Hindlimb muscle (tissue), 1 donor: ENCODE measurements around the gene UBQLN4. TPM values are rescaled to one million over a fixed set of nuclear protein-coding genes. Genes with fewer than 3 reads are reported as not detected.

ENCODE experiments used
- DNase-seq: peaks from one replicate; pipeline ENCODE4 v3.0.0-alpha.2; 2013
- polyA plus RNA-seq: library from polyadenylated mRNA; unstranded; fragments of 120-200 nt; gene quantifications from one replicate; pipeline ENCODE4 v1.2.1, GENCODE V29; 2013; ENCODE audit not compliant: insufficient read length

Gene UBQLN4
- polyA plus RNA-seq = 49.4 TPM

DNA sequence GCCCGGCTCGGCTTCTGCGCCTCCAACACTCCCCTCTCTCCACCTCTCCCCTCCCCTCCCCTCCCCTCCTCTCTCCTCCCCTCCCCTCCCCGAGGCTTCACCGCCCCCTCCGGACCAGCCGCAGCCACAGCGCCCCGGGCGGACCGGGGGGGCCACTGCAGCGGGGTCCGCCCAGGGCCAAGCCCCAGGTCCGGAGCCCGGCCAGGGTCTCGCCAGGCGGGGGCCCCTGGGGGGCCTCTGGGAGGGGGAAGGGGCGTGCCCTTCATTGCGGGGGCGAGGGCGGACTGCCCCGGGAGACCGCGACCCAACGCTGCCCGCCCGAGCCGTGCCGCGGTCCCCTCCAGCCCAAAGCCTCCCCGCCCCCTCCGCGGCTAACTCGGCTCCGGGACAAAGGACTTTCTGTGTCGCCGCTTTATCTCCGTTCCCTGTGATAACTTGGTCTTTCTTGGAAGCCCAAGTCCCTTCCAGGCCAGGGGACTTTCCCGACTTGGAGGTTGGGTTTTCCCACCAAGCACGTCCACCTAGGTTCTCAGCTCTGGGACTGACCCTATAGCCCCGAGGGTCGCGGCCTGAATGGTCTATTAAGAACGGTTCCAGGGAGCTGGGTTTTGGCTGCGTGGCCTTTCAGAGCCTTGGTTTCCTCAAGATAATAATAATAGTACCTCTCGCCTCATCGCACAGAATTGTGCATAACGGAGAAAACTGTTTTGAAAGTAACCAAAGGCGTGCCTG lies at the start of gene UBQLN4:
Gene UBQLN4, minus strand, starts transcription at position 31 of the 732 bp plus-strand sequence. CDS start 97 bp downstream, outside the sequence.
- peak; percentile 90 for DNase-seq

DNA sequence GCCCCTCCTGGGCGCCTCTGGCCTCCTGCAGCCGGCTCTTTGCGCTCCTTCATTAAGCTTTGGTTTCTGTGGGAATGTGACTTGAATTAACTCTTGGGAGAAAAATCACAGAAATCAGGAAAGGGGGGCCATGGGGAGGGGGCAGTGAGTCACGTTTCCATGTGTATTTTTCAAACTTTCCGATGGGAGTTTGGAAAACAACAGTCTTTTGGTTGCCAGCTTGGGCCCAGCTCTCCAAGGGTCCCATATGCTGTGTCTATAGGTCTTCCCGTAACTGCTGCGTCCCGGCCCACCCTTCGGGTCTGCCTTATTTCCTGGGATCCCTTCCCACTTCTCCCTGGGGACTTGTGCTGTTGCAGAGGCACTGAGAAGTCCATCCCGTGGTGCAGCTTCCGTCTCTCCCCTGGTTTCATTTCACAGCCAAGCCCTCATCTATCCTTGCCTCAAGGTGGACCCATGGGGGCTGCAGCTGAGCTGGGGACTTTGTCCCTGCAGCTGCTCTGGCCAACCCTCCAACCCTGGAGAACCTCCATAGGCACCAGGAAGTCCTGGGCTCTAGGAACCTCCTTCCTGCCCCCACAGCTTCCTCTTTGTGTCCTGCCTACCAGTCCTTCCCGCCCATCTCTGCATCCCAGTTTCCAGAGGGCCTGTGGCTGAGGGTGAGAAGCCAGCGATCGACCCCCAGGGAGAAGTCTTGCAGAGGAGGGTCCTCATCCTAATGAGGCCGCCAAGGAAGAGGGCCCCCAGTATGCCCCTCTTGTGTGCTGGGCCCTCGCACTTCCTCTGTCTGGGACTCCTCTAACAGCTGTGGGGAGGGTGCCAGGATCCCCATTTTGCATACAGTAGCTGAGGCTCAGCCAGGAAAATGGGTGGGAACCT lies 49.3 kb upstream of the UBQLN4 start:
- DNase-seq = peak; percentile 57

DNA sequence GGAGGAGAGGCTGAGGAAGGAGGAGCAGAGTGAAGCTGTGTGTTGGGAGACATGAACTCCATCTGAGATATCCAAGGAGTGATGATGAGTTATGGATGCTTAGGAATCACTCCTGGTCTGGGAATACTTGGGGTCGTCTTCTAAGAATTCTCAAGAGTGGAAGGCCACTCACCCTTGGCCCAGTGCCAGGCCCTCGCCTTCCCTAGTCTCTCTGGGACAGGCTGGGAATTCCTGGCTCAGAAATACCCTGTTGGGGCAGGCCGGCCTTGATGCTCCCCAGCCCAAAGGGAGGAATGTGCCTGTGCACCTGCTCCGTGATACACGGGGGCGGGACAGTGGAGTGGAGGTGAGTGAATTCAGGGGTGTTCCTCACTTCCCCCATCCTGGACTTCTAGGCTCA lies 48.3 kb upstream of the UBQLN4 start:
- no peak for DNase-seq

DNA sequence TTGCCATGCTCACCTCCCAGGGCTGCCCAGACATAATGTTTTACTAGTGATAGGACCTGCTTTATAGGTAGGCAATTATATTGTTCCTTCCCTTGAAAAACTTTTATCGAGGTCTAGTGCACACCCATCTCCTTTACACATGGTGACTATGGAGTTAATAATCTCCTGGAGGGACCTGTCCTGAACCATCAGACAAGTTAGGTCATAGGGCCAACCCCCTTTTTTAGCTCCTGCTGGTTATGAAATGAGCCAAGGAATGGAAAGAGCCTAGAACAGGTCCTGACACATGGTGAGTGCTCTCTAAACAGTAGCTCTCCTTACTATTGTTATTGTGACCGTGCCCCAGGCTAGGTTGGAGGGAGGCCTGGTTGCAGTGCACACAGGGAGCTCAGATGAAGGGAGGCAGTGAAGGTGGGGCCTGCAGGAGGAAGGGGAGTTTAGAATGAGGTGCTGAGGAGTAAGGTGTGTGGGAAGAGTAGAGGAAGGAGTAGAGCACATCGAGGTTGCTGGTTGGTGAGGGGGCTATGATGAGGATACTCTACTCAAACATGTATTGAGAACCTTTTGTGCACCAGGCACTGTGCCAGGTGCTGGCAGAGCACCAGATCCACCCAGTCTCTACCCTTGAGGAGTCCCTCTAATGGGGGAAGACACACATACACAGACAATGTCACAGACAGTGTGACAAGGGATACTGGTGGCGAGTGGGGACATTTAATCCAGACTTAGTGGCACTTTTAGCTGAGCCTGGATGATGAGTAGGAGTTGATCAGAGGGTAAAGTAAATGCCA lies 46.8 kb upstream of the UBQLN4 start:
- DNase-seq = no peak

DNA sequence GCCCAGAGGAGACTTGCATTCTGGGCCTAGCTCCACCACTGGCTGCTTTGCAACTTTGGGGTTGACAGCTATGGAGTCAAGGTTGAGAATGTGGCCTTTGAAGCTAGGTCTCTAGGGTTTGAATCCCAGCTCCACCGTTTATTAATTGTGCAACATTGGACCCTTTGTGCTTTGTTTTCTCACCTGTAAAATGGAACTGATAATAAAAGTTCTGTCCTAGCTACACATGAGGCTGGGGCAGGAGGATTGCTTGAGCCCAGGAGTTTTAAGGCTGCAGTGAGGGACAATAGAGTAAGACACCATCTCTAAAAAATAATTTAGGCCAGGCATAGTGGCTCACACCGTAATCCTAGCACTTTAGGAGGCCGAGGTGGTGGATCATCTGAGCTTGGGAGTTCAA lies 45.7 kb upstream of the UBQLN4 start:
- no peak for DNase-seq

DNA sequence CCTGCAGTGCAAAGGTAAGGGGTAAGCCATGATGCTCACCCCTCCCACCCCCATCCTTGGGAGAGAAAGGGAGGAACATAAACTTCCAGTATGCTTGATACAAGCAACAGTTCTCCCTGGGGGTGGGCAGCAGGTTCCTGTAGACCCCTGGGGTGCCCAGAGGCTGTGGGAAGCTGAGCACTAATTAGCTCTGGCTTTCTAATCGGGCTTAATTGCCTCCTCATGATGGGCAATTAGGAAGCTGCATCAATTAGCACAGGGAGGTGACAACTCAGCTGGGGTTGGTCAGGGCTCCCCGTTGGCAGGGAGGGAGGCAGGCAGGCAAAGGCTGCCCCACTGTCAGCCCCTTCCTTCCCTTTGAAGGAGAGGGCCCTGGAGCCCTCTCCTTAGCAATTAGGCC lies 45.2 kb upstream of the UBQLN4 start:
- no peak for DNase-seq

DNA sequence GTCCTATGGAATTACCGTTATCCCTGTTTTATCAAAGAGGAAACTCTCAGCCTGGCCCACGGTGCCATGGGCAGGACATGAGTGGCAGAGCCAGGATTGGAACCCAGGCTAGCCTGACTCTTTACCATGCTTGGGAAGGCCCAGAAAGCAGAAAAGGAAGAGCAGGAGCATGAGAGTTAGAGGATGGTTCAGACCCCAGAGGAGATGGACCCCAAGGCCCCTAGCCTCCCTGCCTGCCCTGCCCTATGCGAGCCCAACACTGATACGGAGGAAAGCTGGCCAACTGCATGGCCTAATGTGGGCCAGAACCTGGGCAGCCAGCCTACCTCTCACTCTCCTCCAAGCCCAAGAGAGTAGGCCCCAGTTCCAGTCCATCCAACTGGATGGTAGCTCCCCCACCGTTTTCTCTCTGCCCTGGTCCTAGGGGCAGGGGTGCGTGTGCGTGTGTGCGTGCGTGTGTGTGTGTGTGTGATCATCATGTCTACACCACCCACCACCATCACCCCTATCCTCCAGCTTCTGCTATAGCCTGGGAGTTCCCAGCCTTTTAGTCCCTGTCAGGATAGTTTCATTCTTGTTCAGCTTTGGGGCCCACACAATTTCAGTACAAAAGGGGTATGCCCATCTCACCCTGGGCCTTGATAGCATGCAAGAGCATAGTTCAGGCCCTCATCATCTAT lies 44.0 kb upstream of the UBQLN4 start:
- DNase-seq = no peak

DNA sequence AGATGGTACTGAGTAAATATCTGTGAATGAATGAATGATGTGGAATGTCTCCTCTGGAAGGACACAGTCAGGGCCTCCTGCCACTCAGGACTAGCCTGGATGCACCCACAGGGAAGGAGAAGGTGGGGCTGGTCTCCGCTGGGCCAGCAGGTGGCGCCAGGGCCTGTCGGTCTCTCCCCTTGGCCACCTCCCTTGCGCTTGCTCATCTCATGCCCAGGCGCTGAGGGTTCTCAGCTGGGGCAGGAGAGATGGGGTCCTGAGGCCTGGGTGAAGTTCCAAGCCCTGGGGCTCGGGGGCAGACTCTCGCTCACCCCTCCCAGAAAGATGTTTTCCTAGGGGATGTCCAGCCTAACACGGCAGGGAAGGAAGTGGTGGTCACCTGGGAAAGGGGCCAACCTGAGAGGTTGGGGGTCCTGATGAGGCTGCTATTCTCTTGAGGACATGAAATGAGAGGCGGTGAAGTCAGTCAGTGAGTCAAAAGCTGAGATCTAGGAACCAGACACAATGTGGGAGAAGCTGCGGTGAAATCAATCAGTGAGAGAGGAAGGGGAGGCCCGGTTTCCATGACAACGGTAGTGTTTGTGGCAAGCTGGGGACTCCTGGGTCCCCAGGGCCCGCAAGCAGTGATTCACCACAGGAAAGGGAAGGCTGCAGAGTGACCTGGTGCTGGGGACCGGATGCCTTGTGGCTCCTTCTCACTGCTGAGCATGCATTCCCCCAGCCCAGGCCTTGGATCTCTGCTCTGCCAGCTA lies 43.2 kb upstream of the UBQLN4 start:
- DNase-seq = peak; percentile 87

DNA sequence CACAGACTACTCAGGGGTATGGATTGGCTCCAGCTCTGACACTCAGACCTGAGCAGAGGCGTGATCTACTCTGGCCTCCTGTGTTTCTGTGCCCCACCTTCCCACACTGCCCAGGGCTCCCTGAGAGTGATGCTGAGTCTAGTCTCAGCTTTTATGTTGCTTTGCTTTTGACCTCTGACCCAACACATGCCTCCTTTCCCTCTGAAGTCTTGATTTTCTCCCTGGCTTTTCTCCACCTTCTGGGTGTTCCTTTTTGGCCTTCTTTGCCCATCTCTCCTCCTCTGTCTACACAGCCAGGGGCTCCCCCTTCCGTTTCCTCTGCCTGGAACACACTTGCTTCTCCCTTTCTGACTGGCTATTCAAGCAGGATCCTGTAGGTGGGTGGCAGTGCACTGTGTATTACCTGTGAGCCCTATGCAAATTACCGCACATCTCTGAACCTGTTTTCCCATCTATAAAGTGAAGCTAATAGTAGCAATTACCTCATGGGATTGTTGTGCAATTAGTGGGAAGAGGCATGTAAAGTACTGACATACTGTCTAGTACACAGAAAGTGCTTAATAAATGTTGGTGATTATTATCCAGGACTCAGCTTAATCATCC lies 42.4 kb upstream of the UBQLN4 start:
- no peak for DNase-seq

DNA sequence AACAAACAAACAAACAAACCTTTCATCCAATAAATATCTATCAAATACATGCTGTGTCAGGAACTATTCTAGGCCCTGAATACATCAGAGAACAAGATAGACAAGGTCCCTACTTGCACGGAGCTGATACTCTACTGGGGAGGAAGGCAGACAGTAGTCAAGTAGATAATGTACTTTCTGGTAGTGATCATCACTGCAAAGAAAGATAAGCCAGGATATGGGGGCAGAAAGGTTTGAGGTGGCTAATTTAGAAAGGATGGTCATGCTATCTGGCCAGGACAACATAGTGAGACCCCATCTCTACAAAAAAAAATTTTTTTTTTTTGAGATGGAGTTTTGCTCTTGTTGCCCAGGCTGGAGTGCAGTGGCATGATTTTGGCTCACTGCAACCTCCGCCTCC lies 38.0 kb upstream of the UBQLN4 start:
- no peak for DNase-seq

DNA sequence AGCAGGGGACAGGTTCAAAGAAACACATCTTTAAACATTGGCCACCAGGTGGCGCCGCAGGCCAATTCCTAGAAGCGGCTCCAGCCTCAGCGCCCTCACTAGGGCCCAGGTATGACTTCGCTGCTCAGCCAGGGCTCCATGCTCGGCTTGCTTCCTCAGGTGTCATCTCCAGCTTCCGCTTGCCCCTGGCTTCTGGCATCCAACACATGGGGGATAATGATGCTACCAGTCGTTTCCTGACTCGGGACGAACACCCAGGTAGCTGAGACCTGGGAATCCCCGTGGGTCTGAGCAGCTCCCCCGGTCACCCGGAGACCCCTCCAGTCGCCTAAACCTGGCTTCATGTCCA lies 37.2 kb upstream of the UBQLN4 start:
- peak; percentile 80 for DNase-seq

DNA sequence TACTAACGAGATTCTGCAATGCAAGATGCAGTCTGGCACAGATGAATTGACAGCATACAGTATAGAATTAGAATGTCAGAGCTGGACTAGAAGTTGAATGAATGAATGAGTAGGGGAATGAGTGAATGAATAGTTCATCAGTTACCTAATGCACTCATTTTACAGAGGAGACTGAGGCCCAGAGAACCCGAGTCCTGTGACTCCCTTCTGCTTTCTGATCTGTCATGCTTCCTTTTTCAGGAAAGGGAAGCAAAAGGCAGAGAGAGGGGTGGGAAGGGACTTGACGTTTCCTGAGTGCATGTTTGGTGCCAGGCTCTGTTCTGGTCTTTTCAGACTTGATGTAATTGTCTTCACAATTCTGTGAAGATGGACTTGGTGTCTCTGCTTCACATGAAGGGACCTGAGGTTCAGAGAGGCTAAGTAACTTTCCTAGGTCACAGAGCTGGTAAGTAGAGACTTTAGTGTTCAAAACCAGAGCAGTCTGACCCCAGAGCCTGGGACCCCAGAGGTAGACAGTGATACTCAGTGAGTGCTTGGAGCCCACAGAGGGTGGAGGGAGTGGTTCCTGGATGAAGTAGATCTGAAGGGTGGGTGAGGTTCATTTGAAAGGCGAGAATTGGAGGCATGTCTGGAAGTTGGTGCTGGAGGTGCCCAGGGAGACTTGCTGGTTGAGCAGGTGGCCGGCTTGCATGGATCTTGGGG lies 36.7 kb upstream of the UBQLN4 start:
- no peak for DNase-seq

DNA sequence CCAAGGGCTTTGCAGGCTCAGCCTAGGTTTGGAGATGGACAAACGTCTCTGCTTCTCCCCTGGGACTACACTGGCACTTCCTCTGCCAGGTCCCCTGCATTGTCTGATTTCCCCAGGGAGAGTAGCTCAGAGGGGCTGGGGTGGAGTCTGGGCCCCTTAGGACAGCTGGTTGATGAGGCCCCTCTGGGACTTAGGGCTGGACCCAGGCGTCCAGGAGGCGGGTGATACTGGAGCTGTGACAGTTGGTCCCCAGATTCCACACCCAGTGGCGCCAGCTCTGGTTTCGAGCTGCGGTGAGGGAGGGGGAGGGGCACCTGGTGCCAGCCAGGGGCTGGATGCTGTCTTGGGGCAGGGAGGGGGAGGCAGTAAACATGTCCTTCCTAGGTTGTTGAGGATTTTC lies 36.1 kb upstream of the UBQLN4 start:
- no peak for DNase-seq

DNA sequence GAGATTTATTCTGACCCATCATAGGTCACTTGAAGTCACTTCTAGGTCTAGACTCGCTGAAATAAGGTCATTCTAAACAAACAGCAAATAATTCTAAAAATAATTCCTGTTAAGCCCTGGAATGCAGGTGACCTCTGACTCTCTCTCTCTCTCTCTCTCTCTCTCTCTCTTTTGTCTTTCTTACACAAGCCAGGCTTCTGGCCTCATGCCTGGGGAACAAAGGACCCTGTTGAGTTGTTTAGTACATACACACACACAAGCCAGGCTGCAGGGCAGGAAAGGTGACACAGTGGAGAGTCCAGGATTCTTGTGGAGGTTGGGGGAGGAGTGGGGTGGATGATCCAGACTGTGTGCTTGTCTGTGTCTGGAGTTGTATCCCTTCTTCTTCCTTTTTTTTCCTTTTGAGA lies 32.7 kb upstream of the UBQLN4 start:
- DNase-seq = no peak

DNA sequence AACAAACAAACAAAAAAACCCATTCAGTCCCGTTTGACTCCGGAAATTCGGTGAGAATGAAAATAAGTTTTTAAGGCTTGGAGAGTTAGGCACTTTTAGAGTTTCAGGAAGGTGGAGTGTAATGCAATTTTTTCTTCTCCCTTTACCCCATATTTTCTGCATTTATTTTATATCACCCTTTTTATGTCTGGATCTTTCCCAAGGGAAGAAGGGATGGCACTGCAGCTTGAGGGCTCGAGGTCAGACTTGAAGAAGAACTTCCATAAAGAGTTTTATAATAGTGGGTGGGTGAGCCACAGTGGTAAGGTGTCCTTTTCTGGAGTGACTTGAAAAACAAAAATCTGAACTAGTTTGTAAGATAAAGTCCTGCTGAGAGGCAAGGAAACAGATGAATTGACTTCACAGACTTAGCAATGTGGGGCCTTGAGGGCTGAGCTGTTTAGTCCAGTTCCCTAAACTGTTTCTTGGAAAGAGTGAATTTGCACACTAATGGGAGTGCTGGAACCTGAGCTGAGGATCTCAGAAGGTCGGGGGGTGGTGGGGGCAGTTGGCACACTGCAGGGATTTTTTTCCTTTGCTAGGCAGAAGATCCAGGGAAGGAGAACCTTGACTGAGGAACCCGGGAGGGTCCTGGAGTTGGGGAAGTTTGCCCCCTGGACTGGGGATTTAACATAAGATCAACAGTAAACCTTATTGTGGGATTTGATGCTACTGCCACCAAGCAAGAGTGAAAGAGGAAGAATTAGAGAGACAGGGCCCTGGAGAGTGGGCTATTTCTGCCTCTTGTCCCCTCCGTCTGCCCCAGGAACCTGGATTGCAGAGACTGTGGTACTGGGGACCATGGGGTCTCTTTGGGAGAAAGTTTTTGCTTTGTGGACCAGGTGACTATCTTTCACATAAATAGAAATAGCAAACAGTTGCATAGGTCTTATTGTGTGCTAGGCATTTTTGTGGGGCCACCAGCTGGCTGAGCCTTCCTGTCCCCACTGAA lies 30.5 kb upstream of the UBQLN4 start:
- no peak for DNase-seq

DNA sequence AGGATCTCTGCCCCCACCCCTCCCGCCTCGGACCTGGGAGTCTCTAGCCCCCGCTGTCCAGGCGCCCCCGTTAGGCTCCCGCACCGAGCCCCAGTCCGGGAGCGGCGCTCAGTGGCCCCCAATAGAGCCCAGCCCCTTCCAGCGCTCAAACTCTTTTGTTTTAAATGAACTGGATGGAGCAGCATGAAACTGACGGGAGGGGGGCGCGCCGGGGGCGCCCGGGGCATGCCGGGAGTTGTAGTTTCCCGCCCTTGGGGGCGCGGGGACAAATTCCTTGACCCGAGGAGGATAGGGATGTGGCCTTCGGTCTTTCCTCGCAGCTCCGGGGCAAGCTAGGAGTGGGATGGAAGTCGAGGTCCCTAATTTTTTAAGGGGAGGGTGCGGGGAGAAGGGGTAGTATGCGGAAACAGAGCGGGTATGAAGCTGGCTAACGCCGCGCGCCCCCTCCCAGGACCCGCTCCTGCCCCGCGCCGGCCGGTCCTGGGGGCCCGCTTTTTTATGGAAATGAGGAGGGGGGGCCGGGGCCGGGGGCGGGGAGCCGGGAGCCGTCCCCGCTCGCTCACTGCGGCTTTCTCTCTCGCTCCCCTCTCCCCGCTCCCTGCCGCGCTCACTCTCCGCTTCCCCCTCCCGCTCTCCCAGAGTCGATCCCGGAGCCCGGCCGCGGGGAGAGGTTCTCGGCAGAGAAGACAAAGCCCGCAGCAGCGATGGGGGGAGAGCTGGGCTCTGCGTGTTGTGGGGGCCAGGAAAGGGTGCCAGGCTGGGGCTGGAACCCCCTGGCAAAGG lies 28.9 kb upstream of the UBQLN4 start, which contains the start of gene MEX3A:
Gene MEX3A, minus strand, starts transcription at position 157 of the 783 bp plus-strand sequence. CDS start 467 bp downstream, outside the sequence.
- peak; percentile 94 for DNase-seq

DNA sequence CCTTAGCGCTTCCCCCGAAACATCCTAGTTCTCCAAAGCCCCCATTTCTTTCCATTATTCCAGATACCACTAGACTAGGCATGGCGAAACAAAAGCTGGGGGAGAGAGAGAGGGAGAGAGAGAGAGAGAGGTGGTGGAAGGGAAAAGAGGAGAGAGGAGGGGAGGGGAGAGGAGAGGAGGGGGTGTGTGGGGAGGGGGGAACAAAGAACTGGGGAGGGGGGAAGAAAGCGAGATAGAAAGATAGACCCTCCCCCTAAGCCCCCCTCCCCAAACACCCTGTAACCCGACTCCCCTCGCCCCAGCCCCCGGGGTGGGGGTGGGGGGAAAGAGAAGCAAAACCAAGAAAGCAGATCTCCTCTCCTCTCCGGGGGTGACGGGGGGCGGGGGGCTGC lies 28.3 kb upstream of the UBQLN4 start:
- no peak for DNase-seq

DNA sequence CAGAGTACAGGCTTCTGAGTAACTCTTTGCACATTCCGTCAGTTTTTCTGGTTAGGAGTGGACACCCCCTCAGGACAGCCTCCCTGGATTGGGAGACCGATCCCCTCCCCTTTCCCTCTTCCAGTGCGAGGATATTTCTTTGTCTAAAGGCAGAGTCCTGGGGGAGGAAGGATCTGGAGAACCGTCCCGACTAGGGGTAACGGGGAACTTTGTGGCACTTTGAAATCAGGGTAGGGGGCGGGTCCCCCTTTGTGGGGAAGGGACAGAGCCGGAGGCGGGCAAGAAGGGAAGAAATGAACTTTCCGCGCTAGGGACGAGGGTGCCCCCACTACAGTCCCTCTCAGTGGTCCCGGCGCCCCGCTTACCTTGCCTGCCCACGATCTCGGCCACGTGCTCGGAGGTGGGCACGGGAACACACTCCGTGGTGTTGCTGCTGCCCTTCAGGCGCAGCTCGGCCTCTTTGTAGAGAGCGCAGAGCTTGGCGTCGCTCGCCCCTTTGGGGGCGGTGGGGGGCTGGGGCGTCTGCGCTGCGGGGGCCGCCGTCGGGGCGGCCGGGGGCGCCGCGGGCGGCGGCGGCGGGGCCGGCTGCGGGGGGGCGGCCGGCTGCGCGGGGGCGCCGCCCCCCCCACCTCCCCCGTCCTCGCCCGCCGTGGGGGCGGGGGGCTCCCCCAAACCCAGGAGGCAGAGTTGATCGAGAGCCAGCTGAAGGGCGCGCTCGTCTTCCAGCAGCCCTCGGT lies 27.8 kb upstream of the UBQLN4 start:
- DNase-seq = peak; percentile 55
